ENCODE measurements around the gene TNKS1BP1.
"Not testable (repeated sequence)": the region's sequence is repeated elsewhere in the genome, so short reads cannot be mapped to it uniquely, and the experiment has no call there.

GRCh38 chr11:57281546-57281945 lies 43.2 kb downstream of the TNKS1BP1 start:
- TF ChIP-seq, protein P1, sequence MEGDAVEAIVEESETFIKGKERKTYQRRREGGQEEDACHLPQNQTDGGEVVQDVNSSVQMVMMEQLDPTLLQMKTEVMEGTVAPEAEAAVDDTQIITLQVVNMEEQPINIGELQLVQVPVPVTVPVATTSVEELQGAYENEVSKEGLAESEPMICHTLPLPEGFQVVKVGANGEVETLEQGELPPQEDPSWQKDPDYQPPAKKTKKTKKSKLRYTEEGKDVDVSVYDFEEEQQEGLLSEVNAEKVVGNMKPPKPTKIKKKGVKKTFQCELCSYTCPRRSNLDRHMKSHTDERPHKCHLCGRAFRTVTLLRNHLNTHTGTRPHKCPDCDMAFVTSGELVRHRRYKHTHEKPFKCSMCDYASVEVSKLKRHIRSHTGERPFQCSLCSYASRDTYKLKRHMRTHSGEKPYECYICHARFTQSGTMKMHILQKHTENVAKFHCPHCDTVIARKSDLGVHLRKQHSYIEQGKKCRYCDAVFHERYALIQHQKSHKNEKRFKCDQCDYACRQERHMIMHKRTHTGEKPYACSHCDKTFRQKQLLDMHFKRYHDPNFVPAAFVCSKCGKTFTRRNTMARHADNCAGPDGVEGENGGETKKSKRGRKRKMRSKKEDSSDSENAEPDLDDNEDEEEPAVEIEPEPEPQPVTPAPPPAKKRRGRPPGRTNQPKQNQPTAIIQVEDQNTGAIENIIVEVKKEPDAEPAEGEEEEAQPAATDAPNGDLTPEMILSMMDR (IDR thresholded peaks at IDR 0.05; ENCODE audit: borderline replicate concordance, extremely low read depth, low read length, poor library complexity, severe bottlenecking), result not testable (repeated sequence)
- not testable (repeated sequence) for TF ChIP-seq EZH2 (IDR thresholded peaks at IDR 0.05; ENCODE audit: borderline replicate concordance, low read depth, low read length, severe bottlenecking)

Data from DND-41 (cell line).